B cell (primary cell): ENCODE data around the gene NPHP4. TPM values are rescaled to one million over a fixed set of nuclear protein-coding genes. Genes with fewer than 3 reads are reported as not detected.

Experiments
- ATAC-seq: fragments of 200-7000 bp; cut with Tn5 transposase; one replicate; pipeline ENCODE4 v1.10.0; 2021; ENCODE audit warnings: low read depth, mild to moderate bottlenecking, moderate number of reproducible peaks, moderate library complexity
- CTCF ChIA-PET: fragments of 350-600 bp; sonication (Branson Sonifier 250); formaldehyde crosslinking; loops from one replicate; lab custom pipeline; 2021; ENCODE audit warnings: antibody characterized with exemption, inconsistent platforms; lab: Charles Lee
- POLR2A ChIA-PET: fragments of 350-600 bp; sonication (Branson Sonifier 250); formaldehyde crosslinking; loops from one replicate; lab custom pipeline; 2021; ENCODE audit warnings: antibody characterized with exemption; lab: Charles Lee
- DNase-seq: peaks from one replicate; pipeline ENCODE4 v3.0.0; 2013
- H2AFZ ChIP-seq: 2 replicates; pipeline ENCODE4 v1.6.1; 2012; ENCODE audit warnings: mild to moderate bottlenecking, low read depth, low read length; ENCODE audit not compliant: insufficient read depth, poor library complexity, severe bottlenecking
- H3K27ac ChIP-seq, 2 donors: 1 replicate in 1 of 2; 2 replicates in 1 of 2; pipeline ENCODE4 v1.5.1; 2012 to 2013; ENCODE audit warnings: low read length in 2 of 2, mild to moderate bottlenecking in 2 of 2, moderate library complexity in 1 of 2
- H3K27me3 ChIP-seq, 4 experiments: fragments of 200-600 bp in 1 of 4; sonication (generic) in 1 of 4; replicated peaks in 1 of 4; 1 replicate in 2 of 4; 2 replicates in 2 of 4; pipeline versions ENCODE4 v1.6.1 to v1.7.0; 2013 to 2016; ENCODE audit warnings: low read length in 3 of 4, mild to moderate bottlenecking in 2 of 4, mixed read lengths in 1 of 4, moderate library complexity in 1 of 4; ENCODE audit not compliant: insufficient read depth in 4 of 4, control insufficient read depth in 3 of 4; ENCODE audit errors: control extremely low read depth in 1 of 4
- H3K36me3 ChIP-seq, 2 experiments: replicated peaks in 1 of 2; 1 replicate in 1 of 2; 2 replicates in 1 of 2; pipeline versions ENCODE4 v1.6.1 to v1.7.1; 2013; ENCODE audit warnings: low read length in 1 of 2; ENCODE audit not compliant: insufficient read depth in 2 of 2, control insufficient read depth in 1 of 2; ENCODE audit errors: control extremely low read depth in 1 of 2, extremely low read depth in 1 of 2
- H3K4me1 ChIP-seq, 2 donors: fragments of 200-600 bp in 1 of 2; sonication (generic) in 1 of 2; 1 replicate in 1 of 2; 2 replicates in 1 of 2; pipeline versions ENCODE4 v1.5.1 to v1.6.1; 2013 to 2017; ENCODE audit warnings: low read length in 2 of 2; ENCODE audit not compliant: control insufficient read depth in 2 of 2, insufficient read depth in 2 of 2
- H3K4me2 ChIP-seq: replicated peaks from 2 replicates; pipeline ENCODE3; 2012; ENCODE audit warnings: mild to moderate bottlenecking, low read depth, low read length; ENCODE audit not compliant: poor library complexity, severe bottlenecking
- H3K4me3 ChIP-seq, 5 experiments: fragments of 200-600 bp in 1 of 5; sonication (generic) in 1 of 5; 1 replicate in 3 of 5; 2 replicates in 2 of 5; pipeline versions ENCODE4 v1.5.1 to v1.7.0; 2011 to 2016; ENCODE audit warnings: low read length in 4 of 5, mild to moderate bottlenecking in 4 of 5, low read depth in 2 of 5, control low read depth in 1 of 5, moderate library complexity in 1 of 5; ENCODE audit not compliant: insufficient read depth in 1 of 5; ENCODE audit errors: control extremely low read depth in 1 of 5, extremely low read depth in 1 of 5
- H3K79me2 ChIP-seq: fragments of 200-600 bp; sonication (generic); one replicate; pipeline ENCODE4 v1.6.0; 2016; ENCODE audit warnings: low read length; ENCODE audit not compliant: control insufficient read depth, insufficient read depth
- H3K9ac ChIP-seq: fragments of 200-600 bp; sonication (generic); 2 replicates; pipeline ENCODE4 v1.6.1; 2017; ENCODE audit warnings: mild to moderate bottlenecking, low read length, moderate library complexity
- H3K9me3 ChIP-seq, 3 donors: one replicate each; pipeline versions ENCODE4 v1.6.1 to v1.7.1; 2013; ENCODE audit warnings: low read length in 2 of 3; ENCODE audit not compliant: control insufficient read depth in 2 of 3, insufficient read depth in 1 of 3; ENCODE audit errors: control extremely low read depth in 1 of 3
- H4K20me1 ChIP-seq: 2 replicates; pipeline ENCODE4 v1.6.0; 2012; ENCODE audit warnings: mild to moderate bottlenecking, low read length; ENCODE audit not compliant: insufficient read depth, control insufficient read depth, poor library complexity, severe bottlenecking
- H3K27ac Mint-ChIP-seq: one replicate; pipeline ENCODE4 v1.8.0; 2021; ENCODE audit warnings: mixed read lengths
- H3K27me3 Mint-ChIP-seq: one replicate; pipeline ENCODE4 v1.8.0; 2021; ENCODE audit warnings: mixed read lengths
- H3K4me1 Mint-ChIP-seq: one replicate; pipeline ENCODE4 v1.8.0; 2021; ENCODE audit warnings: mixed read lengths
- H3K4me3 Mint-ChIP-seq: one replicate; pipeline ENCODE4 v1.8.0; 2021; ENCODE audit warnings: mixed read lengths
- H3K9me3 Mint-ChIP-seq: one replicate; pipeline ENCODE4 v1.8.0; 2022; ENCODE audit warnings: mixed read lengths; ENCODE audit not compliant: insufficient read depth
- EZH2 ChIP-seq: IDR thresholded peaks from 2 replicates; pipeline ENCODE4 v1.6.1; 2012; ENCODE audit warnings: borderline replicate concordance, low read depth, mild to moderate bottlenecking, moderate library complexity, low read length; ENCODE audit not compliant: insufficient read depth, poor library complexity, severe bottlenecking
- WGBS: methylation state at CpG from one replicate; pipeline ENCODE4 v1.1.5; 2013; ENCODE audit warnings: missing lambda C conversion rate; ENCODE audit not compliant: insufficient coverage; 5-methylcytosine and 5-hydroxymethylcytosine counted together
- intact Hi-C: fragments of 100-400 bp; cut with micrococcal nuclease; formaldehyde crosslinking; loops from one replicate; pipeline ENCODE4 v1.10.0; 2022
- polyA plus RNA-seq: library from polyadenylated mRNA; depleted of rRNA; stranded (reverse); fragments of >200 nt; gene quantifications from 2 replicates; pipeline ENCODE4 v1.2.3, GENCODE V29; 2012
- total RNA-seq, 2 donors: library from RNA; stranded (reverse); fragments of 120-200 nt in 1 of 2; gene quantifications; 1 replicate in 1 of 2; 2 replicates in 1 of 2; pipeline versions ENCODE4 v1.2.3 to v1.2.4, GENCODE V29; 2013 to 2022
- TF ChIP-seq, protein P1 (sequence below): fragments of 200-600 bp; IDR thresholded peaks from one replicate; pipeline ENCODE4 v1.8.0; 2022; ENCODE audit warnings: antibody characterized with exemption, mild to moderate bottlenecking

The NPHP4 gene
- total and polyA plus RNA-seq, 2 donors (not counting 1 experiment from before 2014, with no cell fraction given), result 6.5 to 14.8 TPM

DNA sequence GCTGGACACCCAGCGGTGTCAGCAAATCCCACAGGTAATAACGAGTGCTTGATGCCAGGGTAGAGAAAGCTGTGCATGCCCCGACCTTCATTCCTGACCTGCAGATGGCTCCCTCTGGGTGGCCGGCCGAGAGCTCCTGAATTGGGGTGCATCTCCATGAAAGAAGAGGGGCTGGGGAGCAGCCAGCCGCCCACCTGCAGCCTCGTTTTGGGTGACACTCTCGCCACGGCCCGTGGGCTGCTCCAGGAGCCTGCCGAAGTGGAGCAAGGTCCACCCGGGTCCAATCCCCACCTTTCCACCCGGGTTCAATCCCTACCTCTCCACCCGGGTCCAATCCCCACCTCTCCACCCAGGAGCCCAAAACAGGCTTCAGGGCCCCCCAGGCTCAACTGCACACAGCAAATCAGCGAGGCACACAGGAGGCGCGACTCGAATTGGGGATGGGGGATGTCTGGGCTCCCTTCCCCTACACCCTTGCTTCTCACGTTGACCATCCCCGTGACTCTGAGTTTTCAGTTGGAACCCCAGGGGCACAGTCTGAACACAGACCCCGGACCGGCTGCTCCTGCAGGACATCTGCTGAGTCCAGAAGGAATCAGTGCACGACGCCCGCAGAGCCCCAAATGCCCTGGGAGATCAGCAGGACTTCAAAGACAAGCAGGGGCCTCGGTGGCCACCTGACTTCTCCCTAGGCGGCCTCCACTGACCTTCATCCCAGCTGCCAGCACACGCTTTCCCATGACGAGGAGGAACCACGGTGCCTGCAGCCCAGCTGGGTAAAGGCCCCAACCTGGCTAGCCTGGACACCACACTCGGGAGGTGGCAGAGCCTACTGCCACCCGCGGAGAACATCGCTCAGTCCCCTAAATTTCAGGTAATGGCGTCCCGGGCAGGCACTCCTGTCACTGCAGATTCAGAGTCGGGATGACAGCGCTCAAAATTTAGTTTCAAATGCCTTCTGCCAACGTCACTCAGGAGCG is 159.0 kb downstream of the NPHP4 start:
- ATAC-seq, result no peak
- CTCF ChIA-PET, result no interaction called here
- no peak for DNase-seq
- Histone ChIP-seq H3K4me2 (no peak overlapping the region), H3K9me3 (peaks cover 0 to 4% (median 0%) of the 10 kb centered on the region in 3 donors), H3K4me1 (no peaks in the 10 kb centered on the region), H3K79me2 (no peaks in the 10 kb centered on the region), H3K27me3 (no peaks in the 10 kb centered on the region), H3K36me3 (no peaks in the 10 kb centered on the region), H4K20me1 (no peaks in the 10 kb centered on the region), H2AFZ (no peak overlapping the region), H3K4me3 (no peak overlapping the region), H3K9ac (no peak overlapping the region), H3K27ac (no peak overlapping the region)
- Mint-ChIP-seq H3K27ac (no peak overlapping the region), H3K4me1 (no peaks in the 10 kb centered on the region), H3K4me3 (no peak overlapping the region), H3K9me3 (peaks cover 6% of the 10 kb centered on the region), H3K27me3 (peaks cover 6% of the 10 kb centered on the region)
- TF ChIP-seq, protein P1, sequence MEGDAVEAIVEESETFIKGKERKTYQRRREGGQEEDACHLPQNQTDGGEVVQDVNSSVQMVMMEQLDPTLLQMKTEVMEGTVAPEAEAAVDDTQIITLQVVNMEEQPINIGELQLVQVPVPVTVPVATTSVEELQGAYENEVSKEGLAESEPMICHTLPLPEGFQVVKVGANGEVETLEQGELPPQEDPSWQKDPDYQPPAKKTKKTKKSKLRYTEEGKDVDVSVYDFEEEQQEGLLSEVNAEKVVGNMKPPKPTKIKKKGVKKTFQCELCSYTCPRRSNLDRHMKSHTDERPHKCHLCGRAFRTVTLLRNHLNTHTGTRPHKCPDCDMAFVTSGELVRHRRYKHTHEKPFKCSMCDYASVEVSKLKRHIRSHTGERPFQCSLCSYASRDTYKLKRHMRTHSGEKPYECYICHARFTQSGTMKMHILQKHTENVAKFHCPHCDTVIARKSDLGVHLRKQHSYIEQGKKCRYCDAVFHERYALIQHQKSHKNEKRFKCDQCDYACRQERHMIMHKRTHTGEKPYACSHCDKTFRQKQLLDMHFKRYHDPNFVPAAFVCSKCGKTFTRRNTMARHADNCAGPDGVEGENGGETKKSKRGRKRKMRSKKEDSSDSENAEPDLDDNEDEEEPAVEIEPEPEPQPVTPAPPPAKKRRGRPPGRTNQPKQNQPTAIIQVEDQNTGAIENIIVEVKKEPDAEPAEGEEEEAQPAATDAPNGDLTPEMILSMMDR, result no peak
- no peak for TF ChIP-seq EZH2
- WGBS, result 84% methylated on average over 39 of the region's 40 CpGs
- POLR2A ChIA-PET, result no interaction called here
- intact Hi-C loops, result no loop called here
